NB4 (cell line): ENCODE results near the gene FAT3.

Experiments
- MAX ChIP-seq: IDR thresholded peaks from 2 replicates; pipeline ENCODE4 v1.6.1; 2011; ENCODE audit warnings: low read depth, low read length
- MYC ChIP-seq: IDR thresholded peaks from 2 replicates; pipeline ENCODE4 v1.6.1; 2011; ENCODE audit warnings: low read depth, low read length
- POLR2A ChIP-seq: IDR thresholded peaks from 2 replicates; pipeline ENCODE4 v1.6.1; 2011; ENCODE audit warnings: mild to moderate bottlenecking; ENCODE audit not compliant: insufficient read length; ENCODE audit errors: extremely low read depth
- TF ChIP-seq, protein P1 (sequence below): IDR thresholded peaks from one replicate; pipeline ENCODE4 v1.5.1; 2012; ENCODE audit warnings: low read depth, low read length

DNA sequence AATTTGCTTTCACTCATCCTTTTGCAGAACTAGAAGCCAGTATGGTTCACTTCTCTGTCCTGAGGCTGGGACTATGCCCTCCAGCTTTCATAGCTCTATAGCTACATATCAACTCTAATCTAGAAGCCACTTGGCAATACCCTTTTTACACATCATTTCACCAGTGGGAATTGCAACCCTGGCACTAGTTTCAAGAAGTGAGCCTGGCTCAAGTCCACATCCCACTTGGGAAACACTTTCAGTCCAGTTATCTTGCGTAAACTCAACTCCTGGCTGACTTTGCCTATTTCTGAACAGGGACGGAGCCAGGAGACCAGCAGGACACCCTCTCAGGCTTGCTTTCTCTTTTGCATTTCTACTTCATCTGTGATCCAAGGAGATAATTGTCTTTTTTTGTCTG, 19.9 kb upstream of the FAT3 start:
- TF ChIP-seq, protein P1, sequence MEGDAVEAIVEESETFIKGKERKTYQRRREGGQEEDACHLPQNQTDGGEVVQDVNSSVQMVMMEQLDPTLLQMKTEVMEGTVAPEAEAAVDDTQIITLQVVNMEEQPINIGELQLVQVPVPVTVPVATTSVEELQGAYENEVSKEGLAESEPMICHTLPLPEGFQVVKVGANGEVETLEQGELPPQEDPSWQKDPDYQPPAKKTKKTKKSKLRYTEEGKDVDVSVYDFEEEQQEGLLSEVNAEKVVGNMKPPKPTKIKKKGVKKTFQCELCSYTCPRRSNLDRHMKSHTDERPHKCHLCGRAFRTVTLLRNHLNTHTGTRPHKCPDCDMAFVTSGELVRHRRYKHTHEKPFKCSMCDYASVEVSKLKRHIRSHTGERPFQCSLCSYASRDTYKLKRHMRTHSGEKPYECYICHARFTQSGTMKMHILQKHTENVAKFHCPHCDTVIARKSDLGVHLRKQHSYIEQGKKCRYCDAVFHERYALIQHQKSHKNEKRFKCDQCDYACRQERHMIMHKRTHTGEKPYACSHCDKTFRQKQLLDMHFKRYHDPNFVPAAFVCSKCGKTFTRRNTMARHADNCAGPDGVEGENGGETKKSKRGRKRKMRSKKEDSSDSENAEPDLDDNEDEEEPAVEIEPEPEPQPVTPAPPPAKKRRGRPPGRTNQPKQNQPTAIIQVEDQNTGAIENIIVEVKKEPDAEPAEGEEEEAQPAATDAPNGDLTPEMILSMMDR, result no peak
- no peak for TF ChIP-seq POLR2A
- TF ChIP-seq MAX, result no peak
- no peak for TF ChIP-seq MYC
